GM12891 (cell line): ENCODE data around the gene SAA1.

Source experiments
- DNase-seq: peaks from one replicate; pipeline ENCODE4 v3.0.0; 2011; ENCODE audit warnings: low spot score; ENCODE audit not compliant: insufficient read length
- FAIRE-seq: peaks from 2 replicates; lab custom pipeline; 2011; peaks lifted over from hg19 to GRCh38; lab: Jason Lieb, UNC
- PAX5 ChIP-seq: IDR thresholded peaks from 2 replicates; pipeline ENCODE4 v1.6.1; 2011; ENCODE audit warnings: low read length, moderate library complexity, mild to moderate bottlenecking; ENCODE audit not compliant: insufficient read depth, severe bottlenecking
- POLR2A ChIP-seq: IDR thresholded peaks from 2 replicates; pipeline ENCODE4 v1.6.1; 2011; ENCODE audit warnings: low read depth, low read length, control low read depth
- POLR2AphosphoS5 ChIP-seq: IDR thresholded peaks from 2 replicates; pipeline ENCODE4 v1.6.1; 2011; ENCODE audit warnings: low read depth, low read length, control low read depth
- POU2F2 ChIP-seq: IDR thresholded peaks from 2 replicates; pipeline ENCODE4 v1.6.1; 2011; ENCODE audit warnings: low read depth, mild to moderate bottlenecking, control low read depth, low read length, moderate library complexity
- SPI1 ChIP-seq: IDR thresholded peaks from 2 replicates; pipeline ENCODE4 v1.6.1; 2011; ENCODE audit warnings: low read depth, low read length, control low read depth
- TAF1 ChIP-seq: IDR thresholded peaks from 2 replicates; pipeline ENCODE4 v1.6.1; 2011; ENCODE audit warnings: low read depth, low read length, control low read depth

Gene SAA1

GRCh38 chr11:18280438-18281045 lies 14.5 kb downstream of the SAA1 start:
- DNase-seq (no peak), FAIRE-seq (peak; percentile 69)
- no peak for TF ChIP-seq POLR2A
- no peak for TF ChIP-seq TAF1
- TF ChIP-seq POLR2AphosphoS5, result no peak
- no peak for TF ChIP-seq PAX5
- TF ChIP-seq POU2F2, result no peak
- no peak for TF ChIP-seq SPI1

- no peak for TF ChIP-seq TAF1
- TF ChIP-seq SPI1, result 0 out of 2 replicates have a peak, but pooled peaks have one; percentile 25
- DNase-seq (no peak), FAIRE-seq (no peak)
Measured at GRCh38 chr11:18282626-18283025, 16.6 kb downstream of the SAA1 start.

GRCh38 chr11:18285841-18286240 lies 19.8 kb downstream of the SAA1 start:
- TF ChIP-seq POLR2AphosphoS5, result no peak
- TF ChIP-seq TAF1, result no peak
- no peak for TF ChIP-seq PAX5
- TF ChIP-seq POU2F2, result no peak
- no peak for TF ChIP-seq POLR2A
- TF ChIP-seq SPI1, result no peak
- no peak for DNase-seq

GRCh38 chr11:18288911-18289310 lies 22.8 kb downstream of the SAA1 start:
- DNase-seq, result no peak
- no peak for TF ChIP-seq POLR2AphosphoS5
- TF ChIP-seq POLR2A, result no peak
- no peak for TF ChIP-seq POU2F2
- TF ChIP-seq PAX5, result no peak
- TF ChIP-seq TAF1, result no peak
- no peak for TF ChIP-seq SPI1
- no peak for FAIRE-seq

More at GRCh38 chr11:18285841-18286240, 19.8 kb downstream of the SAA1 start:
- no peak for FAIRE-seq

DNA sequence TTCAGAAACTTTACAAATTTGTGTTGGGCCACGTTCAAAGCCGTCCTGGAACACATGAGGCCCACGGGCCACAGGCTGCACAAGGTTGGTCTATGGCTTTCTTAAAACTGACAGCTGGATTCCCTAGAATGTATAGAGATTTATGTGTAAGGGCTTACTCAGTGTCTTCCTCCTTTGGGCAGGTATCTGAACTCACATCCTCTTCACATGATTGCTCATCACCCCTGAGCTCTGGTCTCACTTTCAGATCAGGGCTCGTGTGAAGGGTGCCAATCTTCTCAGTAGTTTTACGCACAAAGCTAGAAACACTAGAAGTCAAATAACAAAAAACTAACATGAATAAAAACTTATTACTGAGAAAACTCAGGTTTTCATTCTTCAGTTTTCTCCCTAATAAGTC lies 28.8 kb downstream of the SAA1 start:
- TF ChIP-seq TAF1 (no peak), SPI1 (peak; percentile 65)
- FAIRE-seq (peak; percentile 80), DNase-seq (no peak)

DNA sequence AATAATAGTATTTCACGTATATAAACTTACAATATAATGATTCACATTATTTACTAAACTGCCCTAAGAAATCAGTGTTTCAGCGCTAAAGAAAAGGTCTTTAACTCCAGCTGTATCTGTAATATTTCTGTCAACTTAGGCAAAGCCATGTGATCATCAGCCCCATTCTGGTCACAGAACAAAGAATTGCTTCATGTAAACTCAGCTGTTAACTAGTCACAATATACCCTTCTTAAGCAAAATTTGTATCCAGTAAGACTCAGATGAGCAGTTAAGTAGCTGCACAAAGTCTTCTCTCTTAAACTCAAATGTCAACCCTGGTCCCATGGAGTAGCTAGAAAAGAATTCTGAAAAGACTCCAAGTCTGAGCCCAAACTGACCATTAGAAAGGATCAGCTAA lies 29.3 kb downstream of the SAA1 start:
- TF ChIP-seq TAF1, result no peak
- FAIRE-seq, result no peak
- DNase-seq, result no peak

DNA sequence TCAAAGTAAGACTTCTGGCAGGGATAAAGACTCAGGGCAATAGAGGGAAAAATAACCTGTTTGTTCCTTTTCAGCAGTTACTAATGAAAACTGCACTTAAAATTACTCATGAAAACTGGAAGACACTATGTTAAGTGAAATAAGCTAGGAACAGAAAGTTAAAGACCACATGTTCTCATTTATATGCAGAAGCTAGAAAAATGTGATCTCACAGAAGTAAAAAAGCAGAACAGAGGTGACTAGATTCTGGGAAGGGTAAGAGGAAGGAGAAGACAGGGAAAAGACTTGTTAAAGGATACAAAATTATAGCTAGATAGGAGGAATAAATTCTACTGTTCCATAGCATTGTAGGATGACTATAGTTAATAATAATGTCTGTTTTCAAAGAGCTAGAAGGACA lies 33.7 kb downstream of the SAA1 start:
- DNase-seq (no peak), FAIRE-seq (peak; percentile 13)
- TF ChIP-seq POU2F2 (no peak), POLR2A (no peak), TAF1 (no peak), SPI1 (no peak), PAX5 (no peak), POLR2AphosphoS5 (no peak)

GRCh38 chr11:18304745-18305144 lies 38.7 kb downstream of the SAA1 start:
- no peak for DNase-seq
- FAIRE-seq, result no peak
- no peak for TF ChIP-seq POU2F2
- no peak for TF ChIP-seq PAX5
- TF ChIP-seq TAF1, result no peak
- no peak for TF ChIP-seq POLR2A
- no peak for TF ChIP-seq SPI1
- TF ChIP-seq POLR2AphosphoS5, result no peak

GRCh38 chr11:18307461-18308139 lies 41.5 kb downstream of the SAA1 start:
- FAIRE-seq (no peak), DNase-seq (no peak)
- TF ChIP-seq POU2F2 (no peak), PAX5 (no peak), TAF1 (no peak), SPI1 (no peak)

DNA sequence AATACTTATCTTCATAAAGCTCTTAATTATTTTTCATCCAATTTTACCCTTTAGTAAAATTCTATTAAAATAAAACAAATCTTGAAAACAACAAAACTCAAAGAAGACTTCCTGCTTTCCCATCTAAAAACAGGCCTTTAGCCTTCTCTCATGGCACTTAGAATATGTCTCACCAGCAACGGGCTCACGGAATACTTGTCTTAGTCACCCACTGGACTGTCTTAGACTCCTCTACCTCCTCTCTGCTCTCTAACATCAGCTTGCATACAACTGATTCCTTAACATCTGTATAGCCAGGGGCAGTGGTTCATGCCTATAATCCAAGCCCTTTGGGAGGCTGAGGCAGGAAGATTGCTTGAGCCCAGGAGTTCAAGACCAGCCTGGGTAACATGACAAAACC lies 42.2 kb downstream of the SAA1 start:
- no peak for DNase-seq
- FAIRE-seq, result no peak
- TF ChIP-seq POU2F2 (no peak), SPI1 (no peak), TAF1 (no peak), POLR2A (no peak)
